Panc1 (cell line): ENCODE data around the gene SNAP23. TPM values are rescaled to one million over a fixed set of nuclear protein-coding genes. Genes with fewer than 3 reads are reported as not detected.

Experiments used
- ATAC-seq: fragments of 200-7000 bp; cut with Tn5 transposase; 2 replicates; pipeline ENCODE4 v1.9.1; 2020; ENCODE audit warnings: mild to moderate bottlenecking, moderate library complexity
- BruUV-seq: library from RNA; stranded (reverse); fragments of 400-500 nt; replicated peaks from 2 replicates; lab custom pipeline; 2021; lab: Mats Ljungman, UMichigan
- CTCF ChIA-PET: fragments of 300-600 bp; sonication (Branson Sonifier 250); formaldehyde crosslinking; loops from one replicate; lab custom pipeline; 2022; ENCODE audit warnings: antibody characterized with exemption; lab: Charles Lee
- POLR2A ChIA-PET: fragments of 300-600 bp; sonication (Branson Sonifier 250); formaldehyde crosslinking; loops from one replicate; lab custom pipeline; 2022; ENCODE audit warnings: antibody characterized with exemption; lab: Charles Lee
- DNase-seq: peaks from one replicate; pipeline ENCODE4 v3.0.0-alpha.2; 2010; ENCODE audit warnings: low read depth, low spot score
- H3K27ac ChIP-seq: 2 replicates; pipeline ENCODE4 v1.5.1; 2011; ENCODE audit warnings: mild to moderate bottlenecking, low read length, inconsistent platforms
- H3K27me3 ChIP-seq: fragments of 200-500 bp; sonication (Bioruptor generic); 2 replicates; pipeline ENCODE4 v1.6.0; 2014; ENCODE audit warnings: low read length, inconsistent platforms; ENCODE audit not compliant: control insufficient read depth, insufficient read depth
- H3K36me3 ChIP-seq: fragments of 200-500 bp; sonication (Bioruptor generic); 2 replicates; pipeline ENCODE4 v1.5.1; 2014; ENCODE audit warnings: inconsistent platforms, mild to moderate bottlenecking, low read length, moderate library complexity; ENCODE audit not compliant: control insufficient read depth, insufficient read depth
- H3K4me1 ChIP-seq: 2 replicates; pipeline ENCODE4 v1.5.1; 2011; ENCODE audit warnings: inconsistent platforms, mild to moderate bottlenecking, low read length, moderate library complexity; ENCODE audit not compliant: control insufficient read depth, insufficient read depth
- H3K4me3 ChIP-seq, 2 experiments: 2 replicates each; pipeline ENCODE4 v1.5.1; 2011 to 2012; ENCODE audit warnings: low read depth in 2 of 2, low read length in 2 of 2, mild to moderate bottlenecking in 2 of 2, inconsistent platforms in 1 of 2, moderate library complexity in 1 of 2
- H3K9me3 ChIP-seq: fragments of 200-500 bp; sonication (Bioruptor generic); 2 replicates; pipeline ENCODE4 v1.5.1; 2014; ENCODE audit warnings: low read depth, mild to moderate bottlenecking, inconsistent platforms, low read length, moderate library complexity; ENCODE audit not compliant: control insufficient read depth, insufficient read depth
- CTCF ChIP-seq: fragments of 450-650 bp; IDR thresholded peaks from 2 replicates; pipeline ENCODE4 v1.5.1; 2017; ENCODE audit warnings: mild to moderate bottlenecking
- POLR2AphosphoS5 ChIP-seq: IDR thresholded peaks from 2 replicates; pipeline ENCODE4 v1.6.1; 2012; ENCODE audit warnings: mild to moderate bottlenecking, low read depth, low read length, moderate library complexity
- REST ChIP-seq, 2 experiments: IDR thresholded peaks; 2 replicates each; pipeline ENCODE4 v1.6.1; 2011 to 2012; ENCODE audit warnings: low read depth in 2 of 2, control low read depth in 1 of 2, low read length in 1 of 2, mild to moderate bottlenecking in 1 of 2, moderate library complexity in 1 of 2; ENCODE audit not compliant: insufficient read depth in 1 of 2
- SIN3A ChIP-seq: IDR thresholded peaks from 2 replicates; pipeline ENCODE4 v1.6.1; 2012; ENCODE audit warnings: low read depth, mild to moderate bottlenecking, low read length, moderate library complexity, borderline replicate concordance; ENCODE audit not compliant: insufficient read depth
- TCF7L2 ChIP-seq: IDR thresholded peaks from 2 replicates; pipeline ENCODE4 v1.6.1; 2011; ENCODE audit warnings: mild to moderate bottlenecking, low read depth, low read length, inconsistent platforms
- in situ Hi-C: cut with HindIII; loops from 2 replicates; pipeline ENCODE4 v1.10.0; 2016; ENCODE audit warnings: low sequenced_read_pairs, low pct_unique_long_range_greater_than_20kb
- intact Hi-C: fragments of 100-400 bp; cut with micrococcal nuclease; formaldehyde crosslinking; loops from one replicate; pipeline ENCODE4 v1.10.0; 2022; ENCODE audit not compliant: unreplicated experiment
- total RNA-seq: library from RNA; stranded (reverse); gene quantifications from one replicate; pipeline ENCODE4 v1.2.1, GENCODE V29; 2021; ENCODE audit not compliant: unreplicated experiment

The SNAP23 gene
- total RNA-seq, 1 experiment from 2014 or later, result 48.9 TPM

- H3K36me3 ChIP-seq, result peaks cover 2% of the 10 kb centered on the region; the same call in 1 of the 2 replicates
- POLR2A ChIA-PET, result interaction anchor here (0.7 kb wide), 1 partner anchor 101 kb away, joined by 12 read pairs; no protein-coding TSS in a partner anchor
- in situ Hi-C loops (no loop called here), intact Hi-C loops (no loop called here)
- no peak for TF ChIP-seq REST (IDR thresholded peaks at IDR 0.05; ENCODE audit: insufficient read depth in 1 of 2, low read depth in 2 of 2, low read length in 1 of 2)
- TF ChIP-seq SIN3A, result no peak
- no peak for TF ChIP-seq CTCF
- TF ChIP-seq TCF7L2, result no peak
- no peak for TF ChIP-seq POLR2AphosphoS5
- ATAC-seq, result no peak
- CTCF ChIA-PET, result no interaction called here
- H3K27me3 ChIP-seq, result no peaks in the 10 kb centered on the region
- no peak for DNase-seq
- H3K4me3 ChIP-seq, result no peak overlapping the region
- no peaks in the 10 kb centered on the region for H3K9me3 ChIP-seq
- H3K4me1 ChIP-seq, result peaks cover 20% of the 10 kb centered on the region
- no TSS peak for BruUV-seq
- peak overlapping the region; percentile 52; the same call in 1 of the 2 replicates for H3K27ac ChIP-seq
These were observed 1.8 kb upstream of the SNAP23 start for GRCh38 chr15:42493679-42494078.

GRCh38 chr15:42494998-42495360 lies 455 bp upstream of the SNAP23 start:
- intact Hi-C loops (no loop called here), in situ Hi-C loops (no loop called here)
- TF ChIP-seq CTCF (no peak), TCF7L2 (no peak), POLR2AphosphoS5 (no peak), REST (IDR thresholded peaks at IDR 0.05; ENCODE audit: insufficient read depth in 1 of 2, low read depth in 2 of 2, low read length in 1 of 2) (no peak), SIN3A (no peak)
- ATAC-seq, result peak; percentile 39
- Histone ChIP-seq H3K4me3 (peak overlapping the region; percentile 97 to 99), H3K27ac (peak overlapping the region; percentile 93), H3K36me3 (peaks cover 2% of the 10 kb centered on the region; the same call in 1 of the 2 replicates), H3K4me1 (peaks cover 33% of the 10 kb centered on the region), H3K9me3 (no peaks in the 10 kb centered on the region), H3K27me3 (no peaks in the 10 kb centered on the region)
- ChIA-PET CTCF (no interaction called here), POLR2A (interaction anchor here (0.5 to 0.6 kb wide), 2 partner anchors 58 to 60 kb away, joined by 6 to 11 read pairs; no protein-coding TSS in a partner anchor)
- no peak for DNase-seq
- no TSS peak for BruUV-seq
